NT2/D1 (cell line): ENCODE data around the gene LINGO1.

Experiments
- SUZ12 ChIP-seq: IDR thresholded peaks from 2 replicates; pipeline ENCODE4 v1.6.1; 2011; ENCODE audit not compliant: insufficient read length, insufficient read depth; ENCODE audit errors: extremely low read depth
- YY1 ChIP-seq: IDR thresholded peaks from 2 replicates; pipeline ENCODE4 v1.6.1; 2011; ENCODE audit not compliant: insufficient read length, insufficient read depth
- ZNF274 ChIP-seq: IDR thresholded peaks from 2 replicates; pipeline ENCODE4 v1.6.1; 2011; ENCODE audit warnings: mild to moderate bottlenecking, low read depth, low read length

GRCh38 chr15:77629070-77630030, 3.4 kb downstream of the LINGO1 start:
- TF ChIP-seq ZNF274 (no peak), YY1 (no peak), SUZ12 (no peak)
